ENCODE results near the gene NKTR.

NKTR gene

GRCh38 chr3:42673082-42673481 lies 72.6 kb downstream of the NKTR start:
- Histone ChIP-seq H3K4me1 (ENCODE audit: insufficient read depth, low read length) (no peaks in the 10 kb centered on the region), H3K9me3 (ENCODE audit: low read length) (peaks cover 5% of the 10 kb centered on the region), H3K36me3 (ENCODE audit: insufficient read depth, low read length) (no peaks in the 10 kb centered on the region), H2AFZ (ENCODE audit: low read depth, low read length) (no peak overlapping the region), H3K4me3 (ENCODE audit: low read length) (no peak overlapping the region), H3K27me3 (ENCODE audit: insufficient read depth, low read length) (peaks cover 2% of the 10 kb centered on the region)

GRCh38 chr3:42674146-42674545 lies 73.7 kb downstream of the NKTR start:
- H2AFZ ChIP-seq (ENCODE audit: low read depth, low read length) = no peak overlapping the region
- peaks cover 5% of the 10 kb centered on the region for H3K9me3 ChIP-seq (ENCODE audit: low read length)
- H3K27me3 ChIP-seq (ENCODE audit: insufficient read depth, low read length) = peaks cover 2% of the 10 kb centered on the region
- no peak overlapping the region for H3K4me3 ChIP-seq (ENCODE audit: low read length)
- H3K4me1 ChIP-seq (ENCODE audit: insufficient read depth, low read length) = no peaks in the 10 kb centered on the region
- H3K36me3 ChIP-seq (ENCODE audit: insufficient read depth, low read length) = no peaks in the 10 kb centered on the region

GRCh38 chr3:42675909-42676308 lies 75.4 kb downstream of the NKTR start:
- H3K4me1 ChIP-seq (ENCODE audit: insufficient read depth, low read length) = no peaks in the 10 kb centered on the region
- no peak overlapping the region for H3K4me3 ChIP-seq (ENCODE audit: low read length)
- no peak overlapping the region for H2AFZ ChIP-seq (ENCODE audit: low read depth, low read length)
- no peaks in the 10 kb centered on the region for H3K36me3 ChIP-seq (ENCODE audit: insufficient read depth, low read length)
- H3K9me3 ChIP-seq (ENCODE audit: low read length) = peaks cover 7% of the 10 kb centered on the region
- H3K27me3 ChIP-seq (ENCODE audit: insufficient read depth, low read length) = peaks cover 2% of the 10 kb centered on the region

- Histone ChIP-seq H3K36me3 (ENCODE audit: insufficient read depth, low read length) (no peaks in the 10 kb centered on the region), H3K4me1 (ENCODE audit: insufficient read depth, low read length) (no peaks in the 10 kb centered on the region), H3K4me3 (ENCODE audit: low read length) (no peak overlapping the region), H3K27me3 (ENCODE audit: insufficient read depth, low read length) (peaks cover 2% of the 10 kb centered on the region), H3K9me3 (ENCODE audit: low read length) (peaks cover 7% of the 10 kb centered on the region), H2AFZ (ENCODE audit: low read depth, low read length) (no peak overlapping the region)
These were observed 78.0 kb downstream of the NKTR start for GRCh38 chr3:42678447-42678846.

GRCh38 chr3:42680271-42680670 lies 79.8 kb downstream of the NKTR start:
- Histone ChIP-seq H3K4me1 (ENCODE audit: insufficient read depth, low read length) (no peaks in the 10 kb centered on the region), H2AFZ (ENCODE audit: low read depth, low read length) (no peak overlapping the region), H3K9me3 (ENCODE audit: low read length) (peaks cover 7% of the 10 kb centered on the region), H3K4me3 (ENCODE audit: low read length) (no peak overlapping the region), H3K27me3 (ENCODE audit: insufficient read depth, low read length) (peaks cover 2% of the 10 kb centered on the region), H3K36me3 (ENCODE audit: insufficient read depth, low read length) (no peaks in the 10 kb centered on the region)

GRCh38 chr3:42680806-42681205 lies 80.3 kb downstream of the NKTR start:
- Histone ChIP-seq H2AFZ (ENCODE audit: low read depth, low read length) (no peak overlapping the region), H3K9me3 (ENCODE audit: low read length) (peaks cover 7% of the 10 kb centered on the region), H3K27me3 (ENCODE audit: insufficient read depth, low read length) (peaks cover 2% of the 10 kb centered on the region), H3K36me3 (ENCODE audit: insufficient read depth, low read length) (no peaks in the 10 kb centered on the region), H3K4me1 (ENCODE audit: insufficient read depth, low read length) (no peaks in the 10 kb centered on the region), H3K4me3 (ENCODE audit: low read length) (no peak overlapping the region)

GRCh38 chr3:42681361-42682038 lies 81.0 kb downstream of the NKTR start:
- peaks cover 8% of the 10 kb centered on the region for H3K9me3 ChIP-seq (ENCODE audit: low read length)
- H3K4me1 ChIP-seq (ENCODE audit: insufficient read depth, low read length) = no peaks in the 10 kb centered on the region
- no peaks in the 10 kb centered on the region for H3K36me3 ChIP-seq (ENCODE audit: insufficient read depth, low read length)
- H3K4me3 ChIP-seq (ENCODE audit: low read length) = no peak overlapping the region
- H3K27me3 ChIP-seq (ENCODE audit: insufficient read depth, low read length) = no peaks in the 10 kb centered on the region
- no peak overlapping the region for H2AFZ ChIP-seq (ENCODE audit: low read depth, low read length)

GRCh38 chr3:42682301-42683070 lies 82.0 kb downstream of the NKTR start:
- Histone ChIP-seq H3K4me1 (ENCODE audit: insufficient read depth, low read length) (no peaks in the 10 kb centered on the region), H2AFZ (ENCODE audit: low read depth, low read length) (no peak overlapping the region), H3K9me3 (ENCODE audit: low read length) (peaks cover 8% of the 10 kb centered on the region), H3K27me3 (ENCODE audit: insufficient read depth, low read length) (no peaks in the 10 kb centered on the region), H3K36me3 (ENCODE audit: insufficient read depth, low read length) (no peaks in the 10 kb centered on the region), H3K4me3 (ENCODE audit: low read length) (no peak overlapping the region)

GRCh38 chr3:42683875-42684598 lies 83.6 kb downstream of the NKTR start:
- Histone ChIP-seq H2AFZ (ENCODE audit: low read depth, low read length) (no peak overlapping the region), H3K36me3 (ENCODE audit: insufficient read depth, low read length) (no peaks in the 10 kb centered on the region), H3K27me3 (ENCODE audit: insufficient read depth, low read length) (no peaks in the 10 kb centered on the region), H3K9me3 (ENCODE audit: low read length) (peaks cover 8% of the 10 kb centered on the region), H3K4me1 (ENCODE audit: insufficient read depth, low read length) (no peaks in the 10 kb centered on the region), H3K4me3 (ENCODE audit: low read length) (no peak overlapping the region)

GRCh38 chr3:42684632-42685362 lies 84.3 kb downstream of the NKTR start:
- Histone ChIP-seq H3K27me3 (ENCODE audit: insufficient read depth, low read length) (no peaks in the 10 kb centered on the region), H3K4me3 (ENCODE audit: low read length) (no peak overlapping the region), H3K36me3 (ENCODE audit: insufficient read depth, low read length) (no peaks in the 10 kb centered on the region), H3K4me1 (ENCODE audit: insufficient read depth, low read length) (no peaks in the 10 kb centered on the region), H3K9me3 (ENCODE audit: low read length) (peaks cover 7% of the 10 kb centered on the region), H2AFZ (ENCODE audit: low read depth, low read length) (no peak overlapping the region)

- H3K36me3 ChIP-seq (ENCODE audit: insufficient read depth, low read length) = no peaks in the 10 kb centered on the region
- H3K27me3 ChIP-seq (ENCODE audit: insufficient read depth, low read length) = no peaks in the 10 kb centered on the region
- no peak within 1 kb of the TSS for H3K4me3 ChIP-seq (ENCODE audit: low read length)
- no peaks in the 10 kb centered on the region for H3K4me1 ChIP-seq (ENCODE audit: insufficient read depth, low read length)
- H2AFZ ChIP-seq (ENCODE audit: low read depth, low read length) = no peak within 1 kb of the TSS
- H3K9me3 ChIP-seq (ENCODE audit: low read length) = peaks cover 7% of the 10 kb centered on the region
These were observed 84.9 kb downstream of the NKTR start, which contains the start of gene KLHL40 for GRCh38 chr3:42685363-42685881. KLHL40 (plus strand) TSS chr3:42685537; CDS start chr3:42685619, 82 bp downstream.

- H2AFZ ChIP-seq (ENCODE audit: low read depth, low read length) = no peak overlapping the region
- peaks cover 7% of the 10 kb centered on the region for H3K9me3 ChIP-seq (ENCODE audit: low read length)
- no peak overlapping the region for H3K4me3 ChIP-seq (ENCODE audit: low read length)
- no peaks in the 10 kb centered on the region for H3K36me3 ChIP-seq (ENCODE audit: insufficient read depth, low read length)
- H3K27me3 ChIP-seq (ENCODE audit: insufficient read depth, low read length) = no peaks in the 10 kb centered on the region
- H3K4me1 ChIP-seq (ENCODE audit: insufficient read depth, low read length) = no peaks in the 10 kb centered on the region
These were observed 85.7 kb downstream of the NKTR start for GRCh38 chr3:42685891-42686820.
